Cardiac septum (tissue), 1 donor: ENCODE data around the gene FILIP1L. TPM values are rescaled to one million over a fixed set of nuclear protein-coding genes. Genes with fewer than 3 reads are reported as not detected.

Experiments
- DNase-seq: peaks from one replicate; pipeline ENCODE4 v3.0.0-alpha.2; 2020; ENCODE audit warnings: low spot score
- intact Hi-C: fragments of 100-400 bp; cut with DNase I; formaldehyde crosslinking; loops from one replicate; pipeline ENCODE4 v1.14.0; 2022
- total RNA-seq: library from RNA; stranded (reverse); fragmentation: NEBNext Ultra II Directional; extraction: Animal tissue kit (Norgen Biotek cat#: 25700); gene quantifications from one replicate; pipeline ENCODE4 v1.2.1, GENCODE V29; 2021
- donor health status: DM: no; HTN: no; CAD: no.

Gene FILIP1L
- total RNA-seq, 1 donor from 2014 or later, result 120 TPM

- DNase-seq, result no peak
- intact Hi-C loops, result no loop called here
These were observed 222.6 kb downstream of the FILIP1L start for GRCh38 chr3:99891610-99892285.

DNA sequence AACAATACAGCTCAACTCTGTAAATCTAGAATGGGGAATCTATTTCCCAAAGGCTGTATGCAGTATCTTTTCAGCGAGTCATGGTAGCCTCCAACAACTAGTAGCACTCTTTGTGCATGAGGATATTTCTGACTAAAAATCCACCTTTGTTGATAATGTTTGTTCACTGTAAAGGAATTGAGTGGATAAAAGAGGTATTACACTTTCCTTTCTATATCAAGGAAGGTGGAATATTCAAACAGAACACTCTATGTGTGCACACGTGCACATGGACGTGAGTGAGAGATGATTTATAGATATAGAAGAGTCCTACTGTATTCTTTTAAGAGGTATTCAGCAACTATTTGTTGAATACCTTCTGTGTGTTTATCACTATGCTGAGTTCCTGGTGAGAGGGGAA lies 228.4 kb downstream of the FILIP1L start:
- intact Hi-C loops, result no loop called here
- no peak for DNase-seq

GRCh38 chr3:99885085-99885484 lies 229.2 kb downstream of the FILIP1L start:
- DNase-seq, result no peak
- intact Hi-C loops, result no loop called here

- intact Hi-C loops, result loop anchor here (5.0 kb wide), 1 partner anchor 38 kb away; no protein-coding TSS in a partner anchor
- no peak for DNase-seq
These were observed 229.8 kb downstream of the FILIP1L start for GRCh38 chr3:99884484-99884883.

DNA sequence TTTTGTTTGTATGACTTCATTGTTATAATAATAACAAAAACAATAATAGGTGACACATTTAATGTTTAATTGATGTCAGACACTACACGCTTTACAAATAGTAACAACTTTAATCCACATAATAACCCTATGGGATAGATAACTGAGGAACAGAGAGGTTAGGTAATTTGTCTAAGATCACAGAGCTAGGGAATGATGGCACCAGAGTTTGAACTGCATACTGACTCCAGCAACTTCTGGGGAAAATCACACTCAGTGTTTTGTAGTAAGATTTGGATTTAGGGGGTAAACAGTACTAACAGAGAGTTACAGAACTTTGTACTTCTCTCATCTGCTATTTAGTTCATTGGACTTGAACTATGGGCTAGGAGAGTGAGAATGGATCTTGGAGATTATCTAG lies 230.6 kb downstream of the FILIP1L start:
- DNase-seq, result no peak
- intact Hi-C loops, result loop anchor here (5.0 kb wide), 1 partner anchor 39 kb away; no protein-coding TSS in a partner anchor

DNA sequence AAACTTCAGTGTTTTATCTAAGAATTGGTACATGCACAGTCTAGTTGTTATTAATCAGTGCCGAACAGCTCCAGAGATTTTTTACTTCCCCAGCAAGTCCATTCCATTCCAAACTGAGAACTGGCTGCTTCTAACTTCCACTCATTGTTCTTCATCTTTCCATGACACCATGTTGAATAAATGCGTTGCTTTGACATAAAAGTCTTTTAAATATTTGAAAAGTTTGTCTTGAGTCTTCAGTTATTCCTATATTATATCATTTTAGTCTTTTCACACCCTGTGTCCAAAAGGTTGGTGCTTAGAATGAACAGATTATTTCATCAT lies 231.2 kb downstream of the FILIP1L start:
- intact Hi-C loops, result loop anchor here (5.0 kb wide), 1 partner anchor 39 kb away; no protein-coding TSS in a partner anchor
- DNase-seq, result no peak

- intact Hi-C loops, result loop anchor here (5.0 kb wide), 1 partner anchor 40 kb away; no protein-coding TSS in a partner anchor
- DNase-seq, result no peak
These were observed 231.7 kb downstream of the FILIP1L start for GRCh38 chr3:99882436-99883137.

GRCh38 chr3:99881121-99881524 lies 233.2 kb downstream of the FILIP1L start:
- no peak for DNase-seq
- intact Hi-C loops, result loop anchor here (5.0 kb wide), 1 partner anchor 41 kb away; no protein-coding TSS in a partner anchor

DNA sequence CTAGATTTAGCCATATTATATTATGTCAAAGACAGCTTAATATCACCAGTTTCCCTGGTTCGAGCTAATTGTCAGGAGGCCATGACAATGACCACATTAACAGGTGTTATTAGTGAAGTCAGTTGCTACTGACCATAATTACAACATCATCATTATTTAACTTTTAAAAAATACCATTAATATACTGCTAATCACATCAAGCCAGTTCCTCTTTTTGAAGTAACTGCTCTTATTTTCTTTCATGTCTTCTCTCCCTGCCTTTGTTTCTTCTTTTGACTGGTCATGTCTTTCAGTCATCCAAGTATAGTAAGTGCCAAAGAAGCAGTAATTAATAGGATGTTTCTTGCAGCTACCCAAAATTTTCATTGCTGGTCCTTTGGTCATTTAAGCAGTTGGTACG lies 235.0 kb downstream of the FILIP1L start:
- DNase-seq, result no peak
- intact Hi-C loops, result no loop called here

DNA sequence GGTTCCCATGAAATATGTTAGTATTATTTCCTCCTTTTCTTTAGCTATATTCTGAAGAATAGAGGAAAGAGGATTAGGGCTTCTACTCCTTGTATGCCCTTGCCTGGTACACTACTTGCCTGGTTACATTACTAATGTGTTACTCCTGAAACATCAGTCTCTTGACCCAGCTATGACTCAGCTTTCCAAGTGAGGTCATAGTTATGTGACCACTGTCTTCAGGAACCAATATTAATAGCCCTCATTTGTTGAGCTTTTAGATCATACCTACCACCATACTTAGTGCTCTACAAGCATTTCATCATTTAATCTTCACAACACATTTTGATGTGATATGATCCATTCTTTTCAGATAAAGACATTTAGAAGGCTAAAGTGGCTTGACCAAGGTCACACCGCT lies 236.3 kb downstream of the FILIP1L start:
- intact Hi-C loops, result no loop called here
- DNase-seq, result no peak

DNA sequence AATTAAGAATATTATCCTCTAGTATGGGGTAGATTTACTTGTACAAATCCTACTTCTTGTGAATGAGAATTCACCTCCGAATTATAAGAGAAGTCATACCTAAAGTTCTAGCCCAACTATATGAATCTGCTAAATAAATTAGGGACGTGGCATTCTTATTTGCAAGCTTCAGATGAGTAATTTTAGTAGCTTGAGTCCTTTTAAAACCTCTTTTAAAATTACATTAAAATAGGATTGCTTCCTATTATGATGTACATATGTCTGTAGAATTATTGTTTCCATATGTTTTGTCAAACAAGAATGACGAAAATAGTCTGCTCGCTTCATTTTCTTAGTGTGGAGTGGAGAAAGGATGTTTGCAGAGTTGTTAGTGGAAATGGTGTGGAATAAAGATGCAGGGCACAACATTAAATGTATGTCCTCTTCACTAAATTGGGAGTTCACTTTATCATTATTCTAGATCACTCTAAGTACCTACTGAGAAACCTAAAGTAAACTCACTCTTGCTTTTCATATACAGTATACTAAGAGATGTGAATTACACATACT lies 237.2 kb downstream of the FILIP1L start:
- DNase-seq, result no peak
- intact Hi-C loops, result loop anchor here (2.0 kb wide), 1 partner anchor 164 kb away; no protein-coding TSS in a partner anchor

- peak; percentile 94 for DNase-seq
- intact Hi-C loops, result loop anchor here (2.0 kb wide), 1 partner anchor 165 kb away; no protein-coding TSS in a partner anchor
These were observed 238.1 kb downstream of the FILIP1L start for GRCh38 chr3:99875929-99876841.

- intact Hi-C loops, result no loop called here
These were observed 238.7 kb downstream of the FILIP1L start for GRCh38 chr3:99875581-99875928.

DNA sequence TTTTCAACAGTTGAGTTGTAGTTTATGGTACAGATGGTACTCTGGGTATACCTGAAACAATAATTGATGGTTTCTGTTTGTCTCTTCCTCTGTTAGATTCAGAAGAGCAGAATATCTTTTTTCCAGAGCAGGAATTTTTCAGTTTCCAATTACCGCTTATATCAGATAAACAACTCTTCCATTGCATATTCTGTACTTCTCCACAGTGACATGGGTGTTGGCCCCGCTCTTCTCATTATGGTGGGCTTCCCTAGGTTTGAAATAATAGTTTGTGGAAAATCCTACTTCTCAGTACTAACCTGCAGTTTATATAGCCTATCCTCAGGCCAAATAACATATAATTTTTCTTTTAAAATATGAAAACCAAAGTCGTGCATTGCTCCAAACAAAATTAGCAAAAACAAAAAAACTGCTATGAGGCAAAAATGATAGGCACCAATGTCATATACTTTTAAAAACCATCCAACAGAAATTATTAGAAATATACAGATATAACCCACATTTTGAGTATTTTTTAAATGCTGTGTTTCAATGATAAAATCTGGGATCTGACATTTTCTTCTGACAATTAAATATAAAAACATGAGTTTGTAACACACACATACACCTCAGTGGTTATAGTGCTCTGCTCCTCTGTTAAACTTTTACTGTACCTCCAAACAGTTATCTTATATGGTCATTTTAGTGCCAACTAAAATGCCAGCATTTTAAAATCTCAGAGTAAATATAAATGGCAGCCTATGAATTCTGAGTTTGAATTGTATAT lies 239.9 kb downstream of the FILIP1L start:
- no peak for DNase-seq
- intact Hi-C loops, result no loop called here

More at GRCh38 chr3:99875581-99875928, 238.7 kb downstream of the FILIP1L start:
- DNase-seq, result no peak

DNA sequence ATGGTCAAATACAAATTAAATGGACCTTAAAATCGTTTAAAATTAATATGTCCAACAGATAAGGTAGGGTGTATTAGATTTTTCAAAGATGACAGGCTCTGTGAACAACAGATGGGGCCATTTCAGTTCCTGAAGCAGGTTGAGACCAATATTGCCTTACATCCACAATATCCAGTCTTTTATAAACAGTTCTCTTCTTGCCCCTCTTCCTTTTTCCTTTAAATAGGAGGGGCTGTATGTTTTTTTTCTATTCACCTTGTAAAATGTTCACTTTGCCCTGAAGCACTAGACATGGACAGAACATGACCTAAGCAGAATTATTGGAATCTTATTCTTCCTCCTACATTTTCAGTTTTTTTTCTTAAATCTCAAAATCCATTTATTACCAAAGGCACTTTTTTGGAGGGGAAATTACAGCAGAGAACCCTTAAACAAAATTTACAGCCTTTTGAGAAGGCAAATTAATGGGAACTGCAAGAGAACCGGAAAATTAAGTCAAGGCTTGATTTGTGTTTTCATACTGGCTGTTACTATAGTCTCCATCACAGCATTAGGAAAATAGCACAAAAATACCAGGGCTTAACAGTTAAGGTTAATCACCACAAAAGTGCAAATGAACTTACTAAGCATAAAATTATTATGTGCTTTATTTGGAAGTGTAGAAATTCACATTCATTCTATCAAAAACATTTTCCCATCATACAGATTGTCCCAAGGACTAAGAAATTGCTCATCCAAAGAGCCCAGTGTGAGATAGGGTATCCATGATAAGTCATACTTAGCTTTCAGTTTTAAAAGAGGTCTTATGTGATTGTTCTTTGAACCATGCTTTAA lies 240.8 kb downstream of the FILIP1L start:
- intact Hi-C loops, result no loop called here
- DNase-seq, result no peak

GRCh38 chr3:99872923-99873254 lies 241.4 kb downstream of the FILIP1L start:
- intact Hi-C loops, result no loop called here
- DNase-seq, result no peak

DNA sequence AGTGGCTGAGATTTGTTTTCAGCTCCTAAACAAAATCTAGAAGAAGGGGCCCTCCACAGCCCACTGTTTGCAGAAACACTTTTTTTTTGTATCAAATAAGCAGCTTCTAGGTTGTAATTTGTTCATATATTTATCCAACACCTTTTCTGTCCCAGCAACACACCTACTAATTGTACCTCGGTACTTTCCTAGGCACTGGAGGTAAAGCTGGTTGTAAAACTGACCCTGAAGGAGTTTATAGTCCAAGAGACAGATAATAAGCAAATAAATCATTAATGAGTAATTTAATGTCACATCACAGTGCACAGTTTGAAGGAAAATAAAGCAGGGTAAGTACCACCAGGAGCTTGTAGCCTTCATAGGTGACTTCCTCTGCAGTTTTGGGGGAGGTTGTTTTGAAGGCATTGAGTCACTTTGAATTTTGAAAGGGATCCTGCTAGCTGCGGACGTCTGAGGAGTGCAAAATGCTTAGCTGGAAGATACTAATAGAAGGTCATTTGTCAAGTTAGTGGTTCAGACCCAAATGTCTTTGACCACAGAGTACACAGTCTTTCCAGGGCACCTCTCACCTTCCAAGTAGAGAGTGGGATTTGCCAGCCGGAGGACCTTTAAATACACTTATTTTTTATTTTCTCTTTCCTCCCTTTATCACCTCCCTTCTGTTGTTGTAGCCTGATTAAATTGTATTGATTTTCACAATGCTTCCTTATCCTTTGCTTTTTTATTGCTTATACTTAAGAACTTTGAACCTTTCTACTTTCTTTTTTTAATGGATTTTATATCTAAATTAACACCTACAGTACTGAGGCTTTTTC lies 242.9 kb downstream of the FILIP1L start:
- no peak for DNase-seq
- intact Hi-C loops, result no loop called here
